SK-N-SH treated with all-trans-retinoic acid at 6 μM for 48 hours (cell line): ENCODE measurements around the gene CYBC1.

Experiments used
- ATAC-seq: fragments of 200-7000 bp; cut with Tn5 transposase; 3 replicates; pipeline ENCODE4 v1.9.1; 2020; ENCODE audit warnings: mild to moderate bottlenecking, moderate library complexity
- ARNTL ChIP-seq: fragments of 450-650 bp; formaldehyde crosslinking; IDR thresholded peaks from 2 replicates; pipeline ENCODE4 v1.5.0; 2020; ENCODE audit warnings: low read depth, mild to moderate bottlenecking, moderate library complexity, borderline replicate concordance
- BACH2 ChIP-seq: fragments of 250-450 bp; sonication (Bioruptor Pico); IDR thresholded peaks from 2 replicates; pipeline ENCODE4 v1.9.0; 2021; ENCODE audit warnings: mild to moderate bottlenecking, borderline replicate concordance
- CREB5 ChIP-seq: fragments of 250-450 bp; sonication (Bioruptor Pico); IDR thresholded peaks from 2 replicates; pipeline ENCODE4 v1.5.1; 2020; ENCODE audit warnings: low read depth, mild to moderate bottlenecking, moderate library complexity
- CSDC2 ChIP-seq: fragments of 250-450 bp; sonication (Bioruptor Pico); IDR thresholded peaks from 2 replicates; pipeline ENCODE4 v1.5.0; 2020; ENCODE audit warnings: mild to moderate bottlenecking, moderate library complexity
- ESRRG ChIP-seq: fragments of 250-450 bp; sonication (Bioruptor Pico); IDR thresholded peaks from 2 replicates; pipeline ENCODE4 v1.6.1; 2021; ENCODE audit warnings: mild to moderate bottlenecking
- GLIS3 ChIP-seq: fragments of 250-450 bp; sonication (Bioruptor Pico); IDR thresholded peaks from 2 replicates; pipeline ENCODE4 v1.5.0; 2020; ENCODE audit warnings: mild to moderate bottlenecking, moderate library complexity
- ISL1 ChIP-seq: fragments of 250-450 bp; sonication (Bioruptor Pico); IDR thresholded peaks from 2 replicates; pipeline ENCODE4 v2.1.2; 2022; ENCODE audit warnings: mild to moderate bottlenecking, moderate library complexity
- OSR1 ChIP-seq: fragments of 250-450 bp; sonication (Bioruptor Pico); IDR thresholded peaks from 2 replicates; pipeline ENCODE4 v1.8.0; 2022; ENCODE audit warnings: moderate library complexity, mild to moderate bottlenecking, inconsistent platforms
- POU6F1 ChIP-seq: fragments of 250-450 bp; sonication (Bioruptor Pico); IDR thresholded peaks from 2 replicates; pipeline ENCODE4 v1.8.0; 2021; ENCODE audit warnings: low read depth, mild to moderate bottlenecking, moderate library complexity, borderline replicate concordance
- PPARA ChIP-seq: fragments of 250-450 bp; sonication (Bioruptor Pico); IDR thresholded peaks from 2 replicates; pipeline ENCODE4 v1.5.0; 2020; ENCODE audit warnings: mild to moderate bottlenecking, borderline replicate concordance
- RARB ChIP-seq: fragments of 250-450 bp; sonication (Bioruptor Pico); IDR thresholded peaks from 2 replicates; pipeline ENCODE4 v1.8.0; 2021; ENCODE audit warnings: mild to moderate bottlenecking, moderate library complexity
- SNAI2 ChIP-seq: fragments of 250-450 bp; sonication (Bioruptor Pico); IDR thresholded peaks from 2 replicates; pipeline ENCODE4 v1.5.0; 2020; ENCODE audit warnings: mild to moderate bottlenecking, moderate library complexity
- TCF4 ChIP-seq: fragments of 250-450 bp; sonication (Bioruptor Pico); IDR thresholded peaks from 2 replicates; pipeline ENCODE4 v1.8.0; 2021; ENCODE audit warnings: mild to moderate bottlenecking, moderate library complexity, borderline replicate concordance
- TOX ChIP-seq: fragments of 250-450 bp; sonication (Bioruptor Pico); IDR thresholded peaks from 2 replicates; pipeline ENCODE4 v1.8.0; 2021; ENCODE audit warnings: mild to moderate bottlenecking, moderate library complexity, borderline replicate concordance
- ZC3H10 ChIP-seq: fragments of 250-450 bp; sonication (Bioruptor Pico); IDR thresholded peaks from 2 replicates; pipeline ENCODE4 v1.5.1; 2021; ENCODE audit warnings: mild to moderate bottlenecking, moderate library complexity
- ZFP30 ChIP-seq: fragments of 450-650 bp; formaldehyde crosslinking; IDR thresholded peaks from 2 replicates; pipeline ENCODE4 v1.5.0; 2022; ENCODE audit warnings: mild to moderate bottlenecking, moderate library complexity
- ZNF565 ChIP-seq: fragments of 450-650 bp; formaldehyde crosslinking; conservative IDR thresholded peaks from 2 replicates; pipeline ENCODE4 v1.5.0; 2020; ENCODE audit warnings: low read depth, mild to moderate bottlenecking, moderate library complexity
- ZNF70 ChIP-seq: fragments of 450-650 bp; formaldehyde crosslinking; IDR thresholded peaks from 2 replicates; pipeline ENCODE4 v1.5.0; 2020; ENCODE audit warnings: mild to moderate bottlenecking, moderate library complexity
- ZNF8 ChIP-seq: fragments of 450-650 bp; formaldehyde crosslinking; IDR thresholded peaks from 2 replicates; pipeline ENCODE4 v1.5.0; 2020; ENCODE audit warnings: mild to moderate bottlenecking, moderate library complexity
- TF ChIP-seq, protein P1 (sequence below): fragments of 250-450 bp; sonication (Bioruptor Pico); IDR thresholded peaks from 2 replicates; pipeline ENCODE4 v1.5.1; 2021; ENCODE audit warnings: mild to moderate bottlenecking, moderate library complexity
- TF ChIP-seq, protein P2 (sequence below): fragments of 250-450 bp; sonication (Bioruptor Pico); IDR thresholded peaks from 2 replicates; pipeline ENCODE4 v1.5.0; 2020; ENCODE audit warnings: mild to moderate bottlenecking, moderate library complexity

The CYBC1 gene

DNA sequence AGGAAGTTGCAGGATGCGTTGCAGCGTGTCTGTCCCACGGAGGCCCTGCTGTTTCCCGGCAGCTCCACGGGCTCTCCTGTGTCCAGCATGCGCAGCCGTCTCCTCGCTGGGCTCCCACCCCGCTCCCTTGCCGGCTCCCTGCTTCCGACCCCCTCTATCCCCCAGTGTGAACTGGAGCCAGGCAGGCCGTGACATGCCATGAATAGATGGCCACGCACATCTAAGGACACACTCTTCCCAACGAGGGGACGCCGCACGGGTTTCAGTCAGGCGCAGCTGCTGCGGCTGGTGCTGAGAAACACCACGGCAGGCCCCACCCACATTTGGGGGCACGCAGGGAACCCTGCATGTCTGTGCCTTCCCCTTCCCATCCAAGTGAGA is 41.6 kb downstream of the CYBC1 start (continued):
- no peak for TF ChIP-seq TOX (CRISPR knock-in tag)
- TF ChIP-seq OSR1 (CRISPR knock-in tag), result no peak

- ATAC-seq, result no peak
Measured at GRCh38 chr17:82408288-82408937, 42.1 kb downstream of the CYBC1 start.

GRCh38 chr17:82407255-82407654 is 43.3 kb downstream of the CYBC1 start:
- ATAC-seq, result peak; percentile 42; the same call in 2 of the 3 replicates
- TF ChIP-seq ZC3H10 (CRISPR knock-in tag), result no peak
- no peak for TF ChIP-seq ZNF8
- TF ChIP-seq PPARA (CRISPR knock-in tag), result no peak
- TF ChIP-seq SNAI2, result no peak
- no peak for TF ChIP-seq ZFP30
- no peak for TF ChIP-seq ARNTL
- TF ChIP-seq ISL1, result no peak
- no peak for TF ChIP-seq GLIS3 (CRISPR knock-in tag)
- no peak for TF ChIP-seq OSR1 (CRISPR knock-in tag)
- no peak for TF ChIP-seq CREB5 (CRISPR knock-in tag)
- TF ChIP-seq TOX (CRISPR knock-in tag), result no peak

More at GRCh38 chr17:82408288-82408937, 42.1 kb downstream of the CYBC1 start:
- TF ChIP-seq OSR1 (CRISPR knock-in tag), result no peak
- no peak for TF ChIP-seq TCF4
- no peak for TF ChIP-seq BACH2 (CRISPR knock-in tag)
- TF ChIP-seq CSDC2, result no peak
- no peak for TF ChIP-seq POU6F1 (CRISPR knock-in tag)
- TF ChIP-seq GLIS3 (CRISPR knock-in tag), result no peak
- TF ChIP-seq ESRRG (CRISPR knock-in tag), result no peak
- no peak for TF ChIP-seq ZFP30
- TF ChIP-seq SNAI2, result no peak
- no peak for TF ChIP-seq CREB5 (CRISPR knock-in tag)
- no peak for TF ChIP-seq ISL1
- TF ChIP-seq RARB, result no peak
- TF ChIP-seq ZC3H10 (CRISPR knock-in tag), result no peak
- no peak for TF ChIP-seq ARNTL
- TF ChIP-seq, protein P1, sequence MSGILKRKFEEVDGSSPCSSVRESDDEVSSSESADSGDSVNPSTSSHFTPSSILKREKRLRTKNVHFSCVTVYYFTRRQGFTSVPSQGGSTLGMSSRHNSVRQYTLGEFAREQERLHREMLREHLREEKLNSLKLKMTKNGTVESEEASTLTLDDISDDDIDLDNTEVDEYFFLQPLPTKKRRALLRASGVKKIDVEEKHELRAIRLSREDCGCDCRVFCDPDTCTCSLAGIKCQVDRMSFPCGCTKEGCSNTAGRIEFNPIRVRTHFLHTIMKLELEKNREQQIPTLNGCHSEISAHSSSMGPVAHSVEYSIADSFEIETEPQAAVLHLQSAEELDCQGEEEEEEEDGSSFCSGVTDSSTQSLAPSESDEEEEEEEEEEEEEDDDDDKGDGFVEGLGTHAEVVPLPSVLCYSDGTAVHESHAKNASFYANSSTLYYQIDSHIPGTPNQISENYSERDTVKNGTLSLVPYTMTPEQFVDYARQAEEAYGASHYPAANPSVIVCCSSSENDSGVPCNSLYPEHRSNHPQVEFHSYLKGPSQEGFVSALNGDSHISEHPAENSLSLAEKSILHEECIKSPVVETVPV (CRISPR knock-in tag), result no peak
- no peak for TF ChIP-seq ZNF8
- TF ChIP-seq PPARA (CRISPR knock-in tag), result no peak
- no peak for TF ChIP-seq ZNF565 (CRISPR knock-in tag)
- TF ChIP-seq, protein P2, sequence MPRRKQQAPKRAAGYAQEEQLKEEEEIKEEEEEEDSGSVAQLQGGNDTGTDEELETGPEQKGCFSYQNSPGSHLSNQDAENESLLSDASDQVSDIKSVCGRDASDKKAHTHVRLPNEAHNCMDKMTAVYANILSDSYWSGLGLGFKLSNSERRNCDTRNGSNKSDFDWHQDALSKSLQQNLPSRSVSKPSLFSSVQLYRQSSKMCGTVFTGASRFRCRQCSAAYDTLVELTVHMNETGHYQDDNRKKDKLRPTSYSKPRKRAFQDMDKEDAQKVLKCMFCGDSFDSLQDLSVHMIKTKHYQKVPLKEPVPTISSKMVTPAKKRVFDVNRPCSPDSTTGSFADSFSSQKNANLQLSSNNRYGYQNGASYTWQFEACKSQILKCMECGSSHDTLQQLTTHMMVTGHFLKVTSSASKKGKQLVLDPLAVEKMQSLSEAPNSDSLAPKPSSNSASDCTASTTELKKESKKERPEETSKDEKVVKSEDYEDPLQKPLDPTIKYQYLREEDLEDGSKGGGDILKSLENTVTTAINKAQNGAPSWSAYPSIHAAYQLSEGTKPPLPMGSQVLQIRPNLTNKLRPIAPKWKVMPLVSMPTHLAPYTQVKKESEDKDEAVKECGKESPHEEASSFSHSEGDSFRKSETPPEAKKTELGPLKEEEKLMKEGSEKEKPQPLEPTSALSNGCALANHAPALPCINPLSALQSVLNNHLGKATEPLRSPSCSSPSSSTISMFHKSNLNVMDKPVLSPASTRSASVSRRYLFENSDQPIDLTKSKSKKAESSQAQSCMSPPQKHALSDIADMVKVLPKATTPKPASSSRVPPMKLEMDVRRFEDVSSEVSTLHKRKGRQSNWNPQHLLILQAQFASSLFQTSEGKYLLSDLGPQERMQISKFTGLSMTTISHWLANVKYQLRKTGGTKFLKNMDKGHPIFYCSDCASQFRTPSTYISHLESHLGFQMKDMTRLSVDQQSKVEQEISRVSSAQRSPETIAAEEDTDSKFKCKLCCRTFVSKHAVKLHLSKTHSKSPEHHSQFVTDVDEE, result no peak
- TF ChIP-seq ZNF70, result no peak
